IMR-90 (cell line): ENCODE data around the gene LCMT2. TPM values are rescaled to one million over a fixed set of nuclear protein-coding genes. Genes with fewer than 3 reads are reported as not detected.

ENCODE experiments used
- ATAC-seq: fragments of 200-7000 bp; cut with Tn5 transposase; 2 replicates; pipeline ENCODE4 v1.9.1; 2020; ENCODE audit warnings: low read depth, mild to moderate bottlenecking, moderate library complexity
- BruUV-seq: library from RNA; stranded (reverse); fragments of 400-500 nt; replicated peaks from 2 replicates; lab custom pipeline; 2021; lab: Mats Ljungman, UMichigan
- CTCF ChIA-PET: fragments of 300-600 bp; formaldehyde crosslinking; extraction: SDS; loops from one replicate; lab custom pipeline; 2021; ENCODE audit warnings: antibody characterized with exemption; lab: Yijun Ruan, JAX
- POLR2A ChIA-PET: fragments of 300-600 bp; sonication (Branson Sonifier 250); formaldehyde crosslinking; loops from one replicate; lab custom pipeline; 2022; ENCODE audit warnings: antibody characterized with exemption; ENCODE audit not compliant: unreplicated experiment; lab: Charles Lee
- DNase-seq: peaks from one replicate; pipeline ENCODE4 v3.0.0; 2013
- H2AFZ ChIP-seq: replicated peaks from 2 replicates; pipeline ENCODE3; 2013; ENCODE audit warnings: low read length, mild to moderate bottlenecking; ENCODE audit not compliant: poor library complexity
- H2AK5ac ChIP-seq: 2 replicates; pipeline ENCODE4 v1.6.1; 2013; ENCODE audit warnings: low read depth, low read length, inconsistent platforms
- H2AK9ac ChIP-seq: replicated peaks from 2 replicates; pipeline ENCODE3; 2013; ENCODE audit warnings: mild to moderate bottlenecking, low read depth, low read length, moderate library complexity; ENCODE audit not compliant: poor library complexity
- H2BK120ac ChIP-seq: 2 replicates; pipeline ENCODE4 v1.6.1; 2013; ENCODE audit warnings: low read depth, low read length, inconsistent platforms
- H2BK15ac ChIP-seq: 3 replicates; pipeline ENCODE4 v1.6.1; 2013; ENCODE audit warnings: low read depth, low read length, inconsistent platforms
- H2BK20ac ChIP-seq: 2 replicates; pipeline ENCODE4 v1.6.1; 2013; ENCODE audit warnings: low read depth, mild to moderate bottlenecking, inconsistent platforms, low read length, moderate library complexity
- H2BK5ac ChIP-seq: 2 replicates; pipeline ENCODE4 v1.6.1; 2013; ENCODE audit warnings: mild to moderate bottlenecking, low read depth, low read length, inconsistent platforms; ENCODE audit not compliant: poor library complexity, severe bottlenecking
- H3K14ac ChIP-seq: replicated peaks from 2 replicates; pipeline ENCODE4 v1.6.1; 2013; ENCODE audit warnings: low read depth, low read length, inconsistent platforms
- H3K18ac ChIP-seq: 2 replicates; pipeline ENCODE4 v1.6.1; 2013; ENCODE audit warnings: low read depth, low read length, control low read depth
- H3K23ac ChIP-seq: 2 replicates; pipeline ENCODE4 v1.6.1; 2013; ENCODE audit warnings: low read depth, low read length, inconsistent platforms
- H3K27ac ChIP-seq: 2 replicates; pipeline ENCODE4 v1.5.1; 2013; ENCODE audit warnings: mild to moderate bottlenecking, control low read depth, low read length; ENCODE audit not compliant: insufficient read depth
- H3K27me3 ChIP-seq: 2 replicates; pipeline ENCODE4 v1.6.1; 2013; ENCODE audit warnings: low read length; ENCODE audit not compliant: control insufficient read depth, insufficient read depth
- H3K36me3 ChIP-seq: 2 replicates; pipeline ENCODE4 v1.6.1; 2013; ENCODE audit warnings: low read length, mixed read lengths; ENCODE audit not compliant: control insufficient read depth, insufficient read depth
- H3K4ac ChIP-seq: 2 replicates; pipeline ENCODE4 v1.6.1; 2013; ENCODE audit warnings: low read depth, low read length, inconsistent platforms
- H3K4me1 ChIP-seq: 2 replicates; pipeline ENCODE4 v1.6.1; 2013; ENCODE audit warnings: low read length, mixed read lengths; ENCODE audit not compliant: control insufficient read depth, insufficient read depth
- H3K4me2 ChIP-seq: 2 replicates; pipeline ENCODE4 v1.6.1; 2013; ENCODE audit warnings: low read depth, mild to moderate bottlenecking, control low read depth, low read length, moderate library complexity
- H3K4me3 ChIP-seq: 2 replicates; pipeline ENCODE4 v1.5.1; 2013; ENCODE audit warnings: low read depth, mild to moderate bottlenecking, control low read depth, low read length, moderate library complexity; ENCODE audit not compliant: insufficient read depth
- H3K56ac ChIP-seq: 2 replicates; pipeline ENCODE4 v1.6.1; 2013; ENCODE audit warnings: low read length, inconsistent platforms; ENCODE audit not compliant: insufficient read depth; ENCODE audit errors: extremely low read depth
- H3K79me1 ChIP-seq, 2 experiments: 2 replicates each; pipeline ENCODE4 v1.6.1; 2013; ENCODE audit warnings: low read length in 2 of 2, inconsistent platforms in 1 of 2, low read depth in 1 of 2
- H3K9ac ChIP-seq: 2 replicates; pipeline ENCODE4 v1.6.1; 2013; ENCODE audit warnings: low read depth, low read length, control low read depth
- H3K9me1 ChIP-seq: 2 replicates; pipeline ENCODE4 v1.6.1; 2013; ENCODE audit warnings: low read length, inconsistent platforms; ENCODE audit not compliant: insufficient read depth
- H3K9me3 ChIP-seq: 2 replicates; pipeline ENCODE4 v1.6.1; 2013; ENCODE audit warnings: low read length; ENCODE audit not compliant: control insufficient read depth, insufficient read depth
- H4K20me1 ChIP-seq: 2 replicates; pipeline ENCODE4 v1.6.1; 2013; ENCODE audit warnings: low read length, inconsistent platforms; ENCODE audit not compliant: insufficient read depth
- H4K5ac ChIP-seq: 2 replicates; pipeline ENCODE4 v1.6.1; 2013; ENCODE audit warnings: mild to moderate bottlenecking, low read depth, low read length, control low read depth
- H4K8ac ChIP-seq, 2 experiments: 2 replicates each; pipeline ENCODE4 v1.6.1; 2013; ENCODE audit warnings: low read depth in 2 of 2, low read length in 2 of 2, control low read depth in 1 of 2, inconsistent platforms in 1 of 2
- H4K91ac ChIP-seq: 2 replicates; pipeline ENCODE4 v1.6.1; 2013; ENCODE audit warnings: low read depth, low read length, inconsistent platforms; ENCODE audit not compliant: insufficient read depth
- CHD1 ChIP-seq: IDR thresholded peaks from 2 replicates; pipeline ENCODE4 v1.6.1; 2012; ENCODE audit warnings: low read depth, low read length, improper control_type of control experiment
- FOS ChIP-seq: fragments of 150-350 bp; IDR thresholded peaks from 2 replicates; pipeline ENCODE4 v1.6.1; 2016; ENCODE audit warnings: low read depth, low read length
- MXI1 ChIP-seq: IDR thresholded peaks from 2 replicates; pipeline ENCODE4 v1.6.1; 2012; ENCODE audit warnings: low read depth, mild to moderate bottlenecking, low read length, moderate library complexity, borderline replicate concordance
- RFX5 ChIP-seq: IDR thresholded peaks from 2 replicates; pipeline ENCODE4 v1.8.0; 2012; ENCODE audit warnings: low read depth, mild to moderate bottlenecking, low read length, moderate library complexity
- WGBS, 2 experiments: methylation state at CpG; one replicate each; pipeline versions ENCODE4 v1.1.5 to v1.1.7; 2013; ENCODE audit warnings: missing lambda C conversion rate in 2 of 2; ENCODE audit not compliant: insufficient read length in 1 of 2; ENCODE audit errors: extremely low coverage in 2 of 2; 5-methylcytosine and 5-hydroxymethylcytosine counted together
- dilution Hi-C: fragments of 300-500 bp; cut with HindIII; formaldehyde crosslinking; loops from one replicate; pipeline ENCODE4 v1.14.3; 2018; ENCODE audit warnings: low sequenced_read_pairs; ENCODE audit not compliant: unreplicated experiment
- in situ Hi-C: fragments of 300-500 bp; cut with MboI; formaldehyde crosslinking; loops from 3 replicates; pipeline ENCODE4 v1.14.3; 2019; ENCODE audit warnings: low sequenced_read_pairs, inconsistent platforms, mixed read lengths
- intact Hi-C: fragments of 100-400 bp; cut with micrococcal nuclease; formaldehyde crosslinking; loops from 2 replicates; pipeline ENCODE4 v1.10.0; 2022
- polyA plus RNA-seq, 3 experiments: library from polyadenylated mRNA; depleted of rRNA; stranded (reverse); fragments of >200 nt; gene quantifications; 2 replicates each; pipeline ENCODE4 v1.2.3, GENCODE V29; 2012; ENCODE audit warnings: low replicate concordance in 1 of 3
- total RNA-seq: library from RNA; depleted of rRNA; stranded (reverse); fragments of >200 nt; gene quantifications from 2 replicates; pipeline ENCODE4 v1.2.3, GENCODE V29; 2012
- TF ChIP-seq, protein P1 (sequence below): conservative IDR thresholded peaks from 2 replicates; pipeline ENCODE4 v1.5.1; 2012; ENCODE audit warnings: mild to moderate bottlenecking, low read depth, low read length, improper control_type of control experiment

LCMT2 gene
- total and polyA plus RNA-seq, 2 of the 4 experiments (the other 2 are of a cell fraction): 5.8 to 12.2 TPM

DNA sequence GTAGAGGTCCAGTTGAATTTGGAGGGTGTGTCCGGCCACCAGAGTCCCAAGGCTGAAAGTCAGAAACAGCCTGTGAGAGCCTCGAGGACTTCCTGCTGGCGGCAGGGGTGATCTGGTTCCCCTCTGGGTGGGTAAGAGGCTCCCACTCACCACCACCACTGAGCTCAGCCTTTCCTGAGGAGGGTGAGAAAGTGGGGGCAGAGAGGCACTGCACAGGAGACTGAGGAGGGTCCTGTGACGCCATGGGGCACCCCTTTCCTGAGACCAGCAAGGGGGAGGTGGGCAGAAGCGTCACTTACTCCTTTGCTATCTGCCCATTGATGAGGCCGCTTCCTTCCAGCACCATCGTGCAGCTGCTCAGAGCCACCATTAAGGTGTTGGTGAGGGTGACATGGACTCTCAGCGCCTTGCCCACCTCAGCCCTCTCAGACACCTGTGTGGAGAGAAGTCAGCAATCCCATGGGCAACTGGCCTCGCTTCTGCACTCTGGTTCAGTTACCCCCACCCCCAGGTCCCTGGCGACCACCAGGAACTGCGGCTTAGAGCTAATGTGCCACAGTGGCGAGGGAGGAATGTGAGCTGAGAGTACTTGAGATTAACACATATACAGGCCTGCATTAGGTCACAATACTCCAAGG lies 53.7 kb downstream of the LCMT2 start:
- H4K8ac ChIP-seq: no peak overlapping the region
- H3K56ac ChIP-seq: no peak overlapping the region
- H2AFZ ChIP-seq: no peak overlapping the region
- dilution Hi-C loops (no loop called here), intact Hi-C loops (no loop called here), in situ Hi-C loops (no loop called here)
- no peak overlapping the region for H2BK15ac ChIP-seq
- H3K23ac ChIP-seq: no peak overlapping the region
- H3K4me1 ChIP-seq: no peaks in the 10 kb centered on the region
- H3K18ac ChIP-seq: no peak overlapping the region
- H2AK9ac ChIP-seq: no peak overlapping the region
- H3K4me2 ChIP-seq: no peak overlapping the region
- H2BK120ac ChIP-seq: no peak overlapping the region
- H3K9ac ChIP-seq: no peak overlapping the region
- TF ChIP-seq RFX5 (no peak), MXI1 (no peak), FOS (no peak), CHD1 (no peak)
- TF ChIP-seq, protein P1, sequence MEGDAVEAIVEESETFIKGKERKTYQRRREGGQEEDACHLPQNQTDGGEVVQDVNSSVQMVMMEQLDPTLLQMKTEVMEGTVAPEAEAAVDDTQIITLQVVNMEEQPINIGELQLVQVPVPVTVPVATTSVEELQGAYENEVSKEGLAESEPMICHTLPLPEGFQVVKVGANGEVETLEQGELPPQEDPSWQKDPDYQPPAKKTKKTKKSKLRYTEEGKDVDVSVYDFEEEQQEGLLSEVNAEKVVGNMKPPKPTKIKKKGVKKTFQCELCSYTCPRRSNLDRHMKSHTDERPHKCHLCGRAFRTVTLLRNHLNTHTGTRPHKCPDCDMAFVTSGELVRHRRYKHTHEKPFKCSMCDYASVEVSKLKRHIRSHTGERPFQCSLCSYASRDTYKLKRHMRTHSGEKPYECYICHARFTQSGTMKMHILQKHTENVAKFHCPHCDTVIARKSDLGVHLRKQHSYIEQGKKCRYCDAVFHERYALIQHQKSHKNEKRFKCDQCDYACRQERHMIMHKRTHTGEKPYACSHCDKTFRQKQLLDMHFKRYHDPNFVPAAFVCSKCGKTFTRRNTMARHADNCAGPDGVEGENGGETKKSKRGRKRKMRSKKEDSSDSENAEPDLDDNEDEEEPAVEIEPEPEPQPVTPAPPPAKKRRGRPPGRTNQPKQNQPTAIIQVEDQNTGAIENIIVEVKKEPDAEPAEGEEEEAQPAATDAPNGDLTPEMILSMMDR: no peak
- H3K79me1 ChIP-seq: no peaks in the 10 kb centered on the region
- no peak overlapping the region for H4K91ac ChIP-seq
- H2BK20ac ChIP-seq: no peak overlapping the region
- no peak overlapping the region for H2BK5ac ChIP-seq
- no peak overlapping the region for H3K4me3 ChIP-seq
- peaks cover 2% of the 10 kb centered on the region; the same call in 1 of the 2 replicates for H3K9me3 ChIP-seq
- no peak overlapping the region for H3K14ac ChIP-seq
- H3K27ac ChIP-seq: no peak overlapping the region
- BruUV-seq: no TSS peak
- H2AK5ac ChIP-seq: no peak overlapping the region
- ATAC-seq (no peak), DNase-seq (no peak)
- no CpG with 5 or more reads among the region's 12 CpGs for WGBS, 2 experiments
- no peak overlapping the region for H4K5ac ChIP-seq
- no peak overlapping the region for H3K4ac ChIP-seq
- no peaks in the 10 kb centered on the region for H3K36me3 ChIP-seq
- ChIA-PET POLR2A (no interaction called here), CTCF (no interaction called here)
- H3K9me1 ChIP-seq: no peaks in the 10 kb centered on the region
- H3K27me3 ChIP-seq: peaks cover 61% of the 10 kb centered on the region
- no peaks in the 10 kb centered on the region for H4K20me1 ChIP-seq
